Measurements from ENCODE around the gene OR52B4.
A peak's percentile ranks its signal among the peaks of the same experiment; 100 is the strongest.
"Not testable (repeated sequence)": the region's sequence is repeated elsewhere in the genome, so short reads cannot be mapped to it uniquely, and the experiment has no call there.

The OR52B4 gene

GRCh38 chr11:4368286-4368685, at the start of gene OR52B4:
TSS of gene OR52B4 (minus strand) at chr11:4368386. CDS start at chr11:4368295, 91 bp downstream.
- DNase-seq: no peak

GRCh38 chr11:4416816-4417215, 48.6 kb upstream of the OR52B4 start:
- DNase-seq: no peak

- DNase-seq: no peak
These were observed 48.1 kb upstream of the OR52B4 start for GRCh38 chr11:4416306-4416705.

GRCh38 chr11:4406206-4406605, 38.0 kb upstream of the OR52B4 start:
- not testable (repeated sequence) for DNase-seq

- DNase-seq: no peak
These were observed 25.7 kb upstream of the OR52B4 start for GRCh38 chr11:4393858-4394223.

GRCh38 chr11:4393209-4393857, 25.1 kb upstream of the OR52B4 start, which contains the start of gene TRIM21:
TSS of gene TRIM21 (minus strand) at chr11:4393702. CDS start at chr11:4390409, 3,293 bp downstream.
- peak; percentile 88 for DNase-seq

GRCh38 chr11:4388221-4388620, 20.0 kb upstream of the OR52B4 start:
- no peak for DNase-seq

- DNase-seq: no peak
These were observed 18.0 kb upstream of the OR52B4 start for GRCh38 chr11:4385978-4386740.

- no peak for DNase-seq
These were observed 13.7 kb upstream of the OR52B4 start for GRCh38 chr11:4381901-4382300.

GRCh38 chr11:4375431-4376140, 7.4 kb upstream of the OR52B4 start:
- DNase-seq: no peak

GRCh38 chr11:4370166-4370565, 2.0 kb upstream of the OR52B4 start:
- no peak for DNase-seq

GRCh38 chr11:4348142-4348541, 20.0 kb downstream of the OR52B4 start:
- DNase-seq: not testable (repeated sequence)

GRCh38 chr11:4345366-4345765, 22.8 kb downstream of the OR52B4 start:
- DNase-seq: not testable (repeated sequence)

GRCh38 chr11:4334356-4334755, 33.8 kb downstream of the OR52B4 start:
- not testable (repeated sequence) for DNase-seq

Measured in EL (cell line).